ENCODE data around the gene COBL.
"Not testable (repeated sequence)": the region's sequence is repeated elsewhere in the genome, so short reads cannot be mapped to it uniquely, and the experiment has no call there.

Gene COBL

GRCh38 chr7:51017576-51018535 lies 298.8 kb downstream of the COBL start:
- DNase-seq = no peak

- DNase-seq = no peak
Measured at GRCh38 chr7:51016546-51016945, 300.1 kb downstream of the COBL start.

- DNase-seq = no peak
Measured at GRCh38 chr7:51015581-51015980, 301.0 kb downstream of the COBL start.

GRCh38 chr7:51014811-51015210 lies 301.8 kb downstream of the COBL start:
- DNase-seq = no peak

GRCh38 chr7:51013861-51014511 lies 302.6 kb downstream of the COBL start:
- DNase-seq = no peak

GRCh38 chr7:51013218-51013786 lies 303.3 kb downstream of the COBL start:
- no peak for DNase-seq

- no peak for DNase-seq
Measured at GRCh38 chr7:51012569-51013217, 303.9 kb downstream of the COBL start.

- no peak for DNase-seq
Measured at GRCh38 chr7:51011710-51012350, 304.8 kb downstream of the COBL start.

GRCh38 chr7:51010534-51010933 lies 306.1 kb downstream of the COBL start:
- DNase-seq = no peak

GRCh38 chr7:51009716-51010496 lies 306.7 kb downstream of the COBL start:
- DNase-seq = no peak

- DNase-seq = no peak
Measured at GRCh38 chr7:51007551-51008505, 308.8 kb downstream of the COBL start.

- DNase-seq = no peak
Measured at GRCh38 chr7:51006483-51007235, 309.9 kb downstream of the COBL start.

GRCh38 chr7:51005074-51005473 lies 311.5 kb downstream of the COBL start:
- no peak for DNase-seq

GRCh38 chr7:51000956-51001355 lies 315.7 kb downstream of the COBL start:
- DNase-seq = no peak

- DNase-seq = no peak
Measured at GRCh38 chr7:50994753-50995319, 321.8 kb downstream of the COBL start.

GRCh38 chr7:50990214-50990613 lies 326.4 kb downstream of the COBL start:
- DNase-seq = not testable (repeated sequence)

- no peak for DNase-seq
Measured at GRCh38 chr7:50988988-50989387, 327.6 kb downstream of the COBL start.

- DNase-seq = no peak
Measured at GRCh38 chr7:50988465-50988864, 328.1 kb downstream of the COBL start.

- DNase-seq = no peak
Measured at GRCh38 chr7:50985096-50985495, 331.5 kb downstream of the COBL start.

GRCh38 chr7:50983850-50984249 lies 332.8 kb downstream of the COBL start:
- DNase-seq = no peak

Measured in left hindlimb (tissue), 1 donor.